Neural cell (in vitro differentiated cells): ENCODE data around the gene PDGFB. TPM values are rescaled to one million over a fixed set of nuclear protein-coding genes. Genes with fewer than 3 reads are reported as not detected.

Experiments used
- H2AFZ ChIP-seq: fragments of 200-600, 300-800 bp; sonication (generic), shearing (Covaris generic); 2 replicates; pipeline ENCODE4 v1.6.0; 2014; ENCODE audit warnings: low read depth, mild to moderate bottlenecking, antibody characterized with exemption, low read length, moderate library complexity
- H3F3A ChIP-seq: fragments of 200-600 bp; shearing (Covaris generic); 2 replicates; pipeline ENCODE4 v1.6.1; 2016; ENCODE audit warnings: mild to moderate bottlenecking, moderate library complexity, mixed read lengths, antibody characterized with exemption, low read length; ENCODE audit not compliant: insufficient read depth, poor library complexity, severe bottlenecking
- H3K27ac ChIP-seq: fragments of 200-600, 300-800 bp; sonication (generic), shearing (Covaris generic); 2 replicates; pipeline ENCODE4 v1.5.1; 2014; ENCODE audit warnings: mild to moderate bottlenecking, low read length, moderate library complexity
- H3K27me3 ChIP-seq: fragments of 300-800, 200-600 bp; sonication (generic), shearing (Covaris generic); 2 replicates; pipeline ENCODE4 v1.6.0; 2014; ENCODE audit warnings: mild to moderate bottlenecking, low read depth, low read length, moderate library complexity; ENCODE audit not compliant: insufficient read depth
- H3K36me3 ChIP-seq: fragments of 300-800, 200-600 bp; sonication (generic), shearing (Covaris generic); 2 replicates; pipeline ENCODE4 v1.5.1; 2014; ENCODE audit warnings: mild to moderate bottlenecking, antibody characterized with exemption, low read length, moderate library complexity; ENCODE audit not compliant: insufficient read depth
- H3K4me2 ChIP-seq: fragments of 300-800, 200-600 bp; sonication (generic), shearing (Covaris generic); 2 replicates; pipeline ENCODE4 v1.6.0; 2014; ENCODE audit warnings: mild to moderate bottlenecking, low read length
- H3K4me3 ChIP-seq: fragments of 300-800, 200-600 bp; sonication (generic), shearing (Covaris generic); 2 replicates; pipeline ENCODE4 v1.5.1; 2014; ENCODE audit warnings: mild to moderate bottlenecking, low read length, moderate library complexity
- H3K79me2 ChIP-seq: fragments of 200-600 bp; shearing (Covaris generic); replicated peaks from 2 replicates; pipeline ENCODE4 v1.6.0; 2014; ENCODE audit warnings: mild to moderate bottlenecking, low read length, moderate library complexity; ENCODE audit not compliant: insufficient read depth
- H3K9ac ChIP-seq: fragments of 300-800, 200-600 bp; sonication (generic), shearing (Covaris generic); 2 replicates; pipeline ENCODE4 v1.6.1; 2016; ENCODE audit warnings: mild to moderate bottlenecking, low read length, mixed read lengths
- H3K9me2 ChIP-seq: fragments of 200-600 bp; shearing (Covaris generic); 2 replicates; pipeline ENCODE4 v1.6.1; 2016; ENCODE audit warnings: mild to moderate bottlenecking, low read length, mixed read lengths; ENCODE audit not compliant: insufficient read depth
- H3K9me3 ChIP-seq: fragments of 200-600, 300-800 bp; sonication (generic), shearing (Covaris generic); 2 replicates; pipeline ENCODE4 v1.6.1; 2016; ENCODE audit warnings: mild to moderate bottlenecking, mixed run types, low read length, moderate library complexity, mixed read lengths
- H4K20me1 ChIP-seq: fragments of 200-600 bp; shearing (Covaris generic); 2 replicates; pipeline ENCODE4 v1.6.1; 2016; ENCODE audit warnings: mild to moderate bottlenecking, mixed run types; ENCODE audit not compliant: insufficient read depth
- EP300 ChIP-seq: fragments of 450-650 bp; conservative IDR thresholded peaks from 2 replicates; pipeline ENCODE4 v1.6.1; 2014; ENCODE audit warnings: antibody characterized with exemption, mild to moderate bottlenecking, moderate library complexity; ENCODE audit not compliant: poor library complexity, severe bottlenecking
- EZH2 ChIP-seq: fragments of 200-600, 300-800 bp; shearing (Covaris generic), sonication (generic); IDR thresholded peaks from 2 replicates; pipeline ENCODE4 v1.6.1; 2014; ENCODE audit warnings: antibody characterized with exemption, low read length, borderline replicate concordance, mild to moderate bottlenecking; ENCODE audit not compliant: insufficient read depth, poor library complexity, severe bottlenecking
- MXI1 ChIP-seq: fragments of 450-650 bp; conservative IDR thresholded peaks from 2 replicates; pipeline ENCODE4 v1.6.1; 2014; ENCODE audit warnings: antibody characterized with exemption, mild to moderate bottlenecking; ENCODE audit not compliant: poor library complexity, severe bottlenecking
- POLR2AphosphoS5 ChIP-seq: IDR thresholded peaks from 2 replicates; pipeline ENCODE4 v1.6.1; 2012
- RAD21 ChIP-seq: fragments of 450-650 bp; conservative IDR thresholded peaks from 2 replicates; pipeline ENCODE4 v1.6.1; 2014; ENCODE audit warnings: antibody characterized with exemption, mild to moderate bottlenecking, moderate library complexity
- SMC3 ChIP-seq: fragments of 450-650 bp; conservative IDR thresholded peaks from 2 replicates; pipeline ENCODE4 v1.6.1; 2014; ENCODE audit warnings: antibody characterized with exemption, mild to moderate bottlenecking, moderate library complexity; ENCODE audit not compliant: poor library complexity
- TAF1 ChIP-seq: IDR thresholded peaks from 2 replicates; pipeline ENCODE4 v1.6.1; 2012; ENCODE audit warnings: low read depth
- polyA plus RNA-seq: library from polyadenylated mRNA; depleted of rRNA; stranded (reverse); fragments of >200 nt; gene quantifications from 2 replicates; pipeline ENCODE4 v1.2.3, GENCODE V29; 2014
- TF ChIP-seq, protein P1 (sequence below): fragments of 450-650 bp; IDR thresholded peaks from 2 replicates; pipeline ENCODE4 v1.5.1; 2014; ENCODE audit warnings: antibody characterized with exemption, mild to moderate bottlenecking, moderate library complexity; ENCODE audit not compliant: poor library complexity, severe bottlenecking
- TF ChIP-seq, protein P2 (sequence below): IDR thresholded peaks from 2 replicates; pipeline ENCODE4 v1.6.1; 2012; ENCODE audit warnings: borderline replicate concordance

Gene PDGFB
- polyA plus RNA-seq, 1 donor from 2014 or later, result 0.61 TPM

DNA sequence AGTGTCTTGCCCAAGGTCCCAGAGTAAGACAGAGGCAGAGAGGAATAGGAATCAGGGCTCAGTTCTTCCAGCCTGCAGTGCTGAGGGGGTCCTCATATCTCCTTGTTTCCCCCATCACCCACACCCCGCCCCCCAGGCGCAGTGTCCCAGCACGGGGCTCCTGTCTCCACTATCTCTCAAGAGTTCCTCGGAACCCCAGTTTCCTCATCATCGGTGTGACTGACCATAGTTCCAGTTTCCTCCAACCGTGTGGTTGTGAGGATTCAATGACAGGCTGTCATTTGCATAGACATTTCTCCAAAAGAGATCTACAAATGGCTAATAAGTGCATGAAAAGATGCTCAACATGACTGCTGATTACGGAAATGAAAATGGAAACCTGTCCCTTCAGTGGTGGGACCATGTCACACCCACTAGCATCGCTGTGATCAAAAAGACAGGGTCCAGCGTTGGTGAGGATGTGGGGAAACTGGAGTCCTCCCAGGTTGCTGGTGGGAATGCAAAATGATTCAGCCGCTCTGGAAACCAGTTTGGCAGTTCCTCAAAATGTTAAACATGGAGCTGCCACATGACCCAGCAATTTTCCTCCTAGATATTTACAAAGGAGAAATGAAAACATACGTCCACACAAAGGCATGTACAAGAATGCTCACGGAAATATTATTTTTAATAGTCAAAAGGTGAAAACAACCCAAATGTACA is 31.8 kb upstream of the PDGFB start:
- TF ChIP-seq POLR2AphosphoS5, result no peak
- no peak for TF ChIP-seq EP300
- no peak for TF ChIP-seq MXI1
- TF ChIP-seq, protein P1, sequence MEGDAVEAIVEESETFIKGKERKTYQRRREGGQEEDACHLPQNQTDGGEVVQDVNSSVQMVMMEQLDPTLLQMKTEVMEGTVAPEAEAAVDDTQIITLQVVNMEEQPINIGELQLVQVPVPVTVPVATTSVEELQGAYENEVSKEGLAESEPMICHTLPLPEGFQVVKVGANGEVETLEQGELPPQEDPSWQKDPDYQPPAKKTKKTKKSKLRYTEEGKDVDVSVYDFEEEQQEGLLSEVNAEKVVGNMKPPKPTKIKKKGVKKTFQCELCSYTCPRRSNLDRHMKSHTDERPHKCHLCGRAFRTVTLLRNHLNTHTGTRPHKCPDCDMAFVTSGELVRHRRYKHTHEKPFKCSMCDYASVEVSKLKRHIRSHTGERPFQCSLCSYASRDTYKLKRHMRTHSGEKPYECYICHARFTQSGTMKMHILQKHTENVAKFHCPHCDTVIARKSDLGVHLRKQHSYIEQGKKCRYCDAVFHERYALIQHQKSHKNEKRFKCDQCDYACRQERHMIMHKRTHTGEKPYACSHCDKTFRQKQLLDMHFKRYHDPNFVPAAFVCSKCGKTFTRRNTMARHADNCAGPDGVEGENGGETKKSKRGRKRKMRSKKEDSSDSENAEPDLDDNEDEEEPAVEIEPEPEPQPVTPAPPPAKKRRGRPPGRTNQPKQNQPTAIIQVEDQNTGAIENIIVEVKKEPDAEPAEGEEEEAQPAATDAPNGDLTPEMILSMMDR, result no peak
- no peak for TF ChIP-seq RAD21
- TF ChIP-seq, protein P2, sequence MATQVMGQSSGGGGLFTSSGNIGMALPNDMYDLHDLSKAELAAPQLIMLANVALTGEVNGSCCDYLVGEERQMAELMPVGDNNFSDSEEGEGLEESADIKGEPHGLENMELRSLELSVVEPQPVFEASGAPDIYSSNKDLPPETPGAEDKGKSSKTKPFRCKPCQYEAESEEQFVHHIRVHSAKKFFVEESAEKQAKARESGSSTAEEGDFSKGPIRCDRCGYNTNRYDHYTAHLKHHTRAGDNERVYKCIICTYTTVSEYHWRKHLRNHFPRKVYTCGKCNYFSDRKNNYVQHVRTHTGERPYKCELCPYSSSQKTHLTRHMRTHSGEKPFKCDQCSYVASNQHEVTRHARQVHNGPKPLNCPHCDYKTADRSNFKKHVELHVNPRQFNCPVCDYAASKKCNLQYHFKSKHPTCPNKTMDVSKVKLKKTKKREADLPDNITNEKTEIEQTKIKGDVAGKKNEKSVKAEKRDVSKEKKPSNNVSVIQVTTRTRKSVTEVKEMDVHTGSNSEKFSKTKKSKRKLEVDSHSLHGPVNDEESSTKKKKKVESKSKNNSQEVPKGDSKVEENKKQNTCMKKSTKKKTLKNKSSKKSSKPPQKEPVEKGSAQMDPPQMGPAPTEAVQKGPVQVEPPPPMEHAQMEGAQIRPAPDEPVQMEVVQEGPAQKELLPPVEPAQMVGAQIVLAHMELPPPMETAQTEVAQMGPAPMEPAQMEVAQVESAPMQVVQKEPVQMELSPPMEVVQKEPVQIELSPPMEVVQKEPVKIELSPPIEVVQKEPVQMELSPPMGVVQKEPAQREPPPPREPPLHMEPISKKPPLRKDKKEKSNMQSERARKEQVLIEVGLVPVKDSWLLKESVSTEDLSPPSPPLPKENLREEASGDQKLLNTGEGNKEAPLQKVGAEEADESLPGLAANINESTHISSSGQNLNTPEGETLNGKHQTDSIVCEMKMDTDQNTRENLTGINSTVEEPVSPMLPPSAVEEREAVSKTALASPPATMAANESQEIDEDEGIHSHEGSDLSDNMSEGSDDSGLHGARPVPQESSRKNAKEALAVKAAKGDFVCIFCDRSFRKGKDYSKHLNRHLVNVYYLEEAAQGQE, result no peak
- Histone ChIP-seq H4K20me1 (no peaks in the 10 kb centered on the region), H2AFZ (no peak overlapping the region), H3F3A (no peaks in the 10 kb centered on the region), H3K4me3 (no peak overlapping the region), H3K9me2 (no peaks in the 10 kb centered on the region), H3K9me3 (no peaks in the 10 kb centered on the region), H3K36me3 (no peaks in the 10 kb centered on the region), H3K4me2 (no peak overlapping the region), H3K27ac (no peak overlapping the region), H3K79me2 (no peaks in the 10 kb centered on the region), H3K27me3 (no peaks in the 10 kb centered on the region), H3K9ac (no peak overlapping the region)

DNA sequence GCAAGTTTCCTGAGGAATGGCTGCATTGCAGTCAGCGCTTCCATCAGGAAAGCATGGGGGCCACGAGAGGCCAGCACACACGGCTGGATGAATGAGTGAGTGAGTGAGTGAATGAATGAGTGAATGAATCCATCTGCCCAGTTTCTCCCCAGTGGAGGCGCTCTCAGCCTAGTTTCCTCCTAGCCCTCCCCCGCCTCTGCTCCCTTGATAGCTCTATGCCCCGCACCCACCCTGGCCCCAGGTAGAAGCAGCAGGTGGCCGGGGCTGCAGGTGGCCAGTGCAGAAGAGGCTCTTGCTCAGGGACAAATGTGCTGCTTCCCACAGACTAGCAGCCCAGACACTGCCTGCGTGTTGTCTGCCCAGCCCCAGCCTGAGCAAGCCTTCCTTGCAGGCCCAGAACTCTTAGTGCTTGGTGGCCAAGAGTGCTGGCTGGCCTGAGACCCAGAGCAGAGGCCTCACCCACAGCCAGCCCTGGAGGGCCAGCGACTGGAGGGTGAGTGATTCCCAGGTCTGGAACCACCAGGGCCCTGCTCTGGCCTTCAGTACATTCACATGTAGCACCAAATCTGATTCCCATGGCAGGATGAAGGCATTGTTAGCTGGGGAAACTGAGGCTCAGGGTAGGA is 31.1 kb upstream of the PDGFB start:
- Histone ChIP-seq H3K27ac (no peak overlapping the region), H4K20me1 (no peaks in the 10 kb centered on the region), H3K4me3 (no peak overlapping the region), H3K27me3 (no peaks in the 10 kb centered on the region), H2AFZ (no peak overlapping the region), H3K9ac (no peak overlapping the region), H3K79me2 (no peaks in the 10 kb centered on the region), H3K4me2 (no peak overlapping the region), H3K9me3 (no peaks in the 10 kb centered on the region), H3K36me3 (no peaks in the 10 kb centered on the region), H3K9me2 (no peaks in the 10 kb centered on the region), H3F3A (no peaks in the 10 kb centered on the region)
- TF ChIP-seq TAF1, result no peak
- no peak for TF ChIP-seq EZH2
- TF ChIP-seq POLR2AphosphoS5, result no peak
- TF ChIP-seq, protein P2, result no peak
- TF ChIP-seq, protein P1, result no peak
- TF ChIP-seq SMC3, result no peak
- TF ChIP-seq EP300, result no peak
- no peak for TF ChIP-seq RAD21
- TF ChIP-seq MXI1, result no peak
